ENCODE results near the gene DOK6.
A peak's percentile ranks its signal among the peaks of the same experiment; 100 is the strongest.

Gene DOK6

DNA sequence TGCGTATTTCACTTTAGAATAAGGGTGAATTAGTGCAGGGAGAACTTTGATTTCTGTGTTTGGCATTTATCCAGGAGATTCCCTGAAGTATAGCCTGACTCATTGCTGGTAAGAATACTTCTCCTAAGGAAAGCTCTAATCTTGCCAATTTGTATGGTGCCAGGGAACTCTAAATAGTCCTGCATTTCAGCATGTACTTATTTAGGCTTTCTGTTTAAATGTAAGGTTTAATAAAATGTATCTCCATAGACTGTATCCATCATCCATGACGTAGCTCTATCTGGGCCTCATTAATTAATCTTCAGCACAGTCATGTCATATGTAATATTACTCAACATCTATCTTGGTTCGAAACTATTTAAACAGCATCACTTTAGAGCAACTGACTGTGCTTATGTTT is 127.7 kb downstream of the DOK6 start:
- Histone ChIP-seq H3K27ac (ENCODE audit: low read length) (no peak overlapping the region), H3K4me2 (ENCODE audit: low read length) (no peak overlapping the region), H2AFZ (ENCODE audit: low read depth, low read length) (no peak overlapping the region), H3K9me3 (ENCODE audit: insufficient read depth, low read length) (peaks cover 10% of the 10 kb centered on the region; the same call in 1 of the 2 replicates), H3K27me3 (ENCODE audit: low read depth, low read length) (no peaks in the 10 kb centered on the region), H3K4me3 (ENCODE audit: low read length) (no peak overlapping the region), H3K4me1 (ENCODE audit: low read length) (no peaks in the 10 kb centered on the region), H3K9ac (ENCODE audit: low read length) (no peak overlapping the region), H4K20me1 (ENCODE audit: insufficient read depth, low read length) (no peaks in the 10 kb centered on the region), H3K79me2 (ENCODE audit: low read length) (no peaks in the 10 kb centered on the region), H3K36me3 (replicated peaks; ENCODE audit: low read depth, low read length) (no peaks in the 10 kb centered on the region)
- no peak for TF ChIP-seq EZH2phosphoT487 (IDR thresholded peaks at IDR 0.05; ENCODE audit: low read depth)
- TF ChIP-seq CTCF (IDR thresholded peaks at IDR 0.05; ENCODE audit: low read depth, low read length): no peak

- Histone ChIP-seq H3K4me3 (ENCODE audit: low read length) (no peak overlapping the region), H3K9ac (ENCODE audit: low read length) (no peak overlapping the region), H3K27me3 (ENCODE audit: low read depth, low read length) (no peaks in the 10 kb centered on the region), H3K36me3 (replicated peaks; ENCODE audit: low read depth, low read length) (no peaks in the 10 kb centered on the region), H3K9me3 (ENCODE audit: insufficient read depth, low read length) (peaks cover 10% of the 10 kb centered on the region; the same call in 1 of the 2 replicates), H3K27ac (ENCODE audit: low read length) (no peak overlapping the region), H3K4me1 (ENCODE audit: low read length) (no peaks in the 10 kb centered on the region), H2AFZ (ENCODE audit: low read depth, low read length) (no peak overlapping the region), H3K79me2 (ENCODE audit: low read length) (no peaks in the 10 kb centered on the region), H4K20me1 (ENCODE audit: insufficient read depth, low read length) (no peaks in the 10 kb centered on the region), H3K4me2 (ENCODE audit: low read length) (no peak overlapping the region)
- TF ChIP-seq CTCF (IDR thresholded peaks at IDR 0.05; ENCODE audit: low read depth, low read length) (no peak), EZH2phosphoT487 (IDR thresholded peaks at IDR 0.05; ENCODE audit: low read depth) (no peak)
Observed at GRCh38 chr18:69529151-69529550, 128.5 kb downstream of the DOK6 start.

- Histone ChIP-seq H3K79me2 (ENCODE audit: low read length) (no peaks in the 10 kb centered on the region), H3K27ac (ENCODE audit: low read length) (no peak overlapping the region), H3K9ac (ENCODE audit: low read length) (no peak overlapping the region), H3K4me3 (ENCODE audit: low read length) (no peak overlapping the region), H3K4me1 (ENCODE audit: low read length) (no peaks in the 10 kb centered on the region), H4K20me1 (ENCODE audit: insufficient read depth, low read length) (no peaks in the 10 kb centered on the region), H2AFZ (ENCODE audit: low read depth, low read length) (peak overlapping the region; percentile 74), H3K9me3 (ENCODE audit: insufficient read depth, low read length) (peaks cover 7% of the 10 kb centered on the region; the same call in 1 of the 2 replicates), H3K36me3 (replicated peaks; ENCODE audit: low read depth, low read length) (no peaks in the 10 kb centered on the region), H3K4me2 (ENCODE audit: low read length) (no peak overlapping the region), H3K27me3 (ENCODE audit: low read depth, low read length) (no peaks in the 10 kb centered on the region)
- TF ChIP-seq EZH2phosphoT487 (IDR thresholded peaks at IDR 0.05; ENCODE audit: low read depth): no peak
- no peak for TF ChIP-seq CTCF (IDR thresholded peaks at IDR 0.05; ENCODE audit: low read depth, low read length)
Observed at GRCh38 chr18:69531973-69532372, 131.3 kb downstream of the DOK6 start.

DNA sequence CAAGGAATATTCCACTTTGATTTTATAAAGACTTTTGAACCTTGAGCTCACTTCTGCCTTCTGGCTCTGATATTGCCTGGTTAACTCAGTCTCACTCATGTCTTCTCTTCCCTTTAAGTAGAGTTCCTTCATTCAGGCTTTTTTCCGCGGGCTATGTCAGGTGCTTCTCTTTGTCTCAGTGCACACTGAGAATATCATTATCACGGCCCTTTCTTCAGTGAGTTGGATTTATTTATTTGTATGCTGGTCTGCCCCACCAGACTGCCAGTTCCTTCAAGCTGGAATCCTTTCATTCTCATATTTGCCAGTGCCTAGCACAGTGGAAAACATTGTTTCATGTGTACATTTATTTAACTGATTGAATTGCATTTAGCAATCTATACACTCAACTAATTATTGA is 136.5 kb downstream of the DOK6 start:
- Histone ChIP-seq H3K4me1 (ENCODE audit: low read length) (no peaks in the 10 kb centered on the region), H2AFZ (ENCODE audit: low read depth, low read length) (0 out of 2 replicates have a peak overlapping the region, but pooled peaks have one; percentile 2), H3K9ac (ENCODE audit: low read length) (no peak overlapping the region), H3K4me3 (ENCODE audit: low read length) (no peak overlapping the region), H3K9me3 (ENCODE audit: insufficient read depth, low read length) (no peaks in the 10 kb centered on the region), H4K20me1 (ENCODE audit: insufficient read depth, low read length) (no peaks in the 10 kb centered on the region), H3K27me3 (ENCODE audit: low read depth, low read length) (no peaks in the 10 kb centered on the region), H3K36me3 (replicated peaks; ENCODE audit: low read depth, low read length) (no peaks in the 10 kb centered on the region), H3K79me2 (ENCODE audit: low read length) (no peaks in the 10 kb centered on the region), H3K4me2 (ENCODE audit: low read length) (no peak overlapping the region), H3K27ac (ENCODE audit: low read length) (no peak overlapping the region)
- no peak for TF ChIP-seq EZH2phosphoT487 (IDR thresholded peaks at IDR 0.05; ENCODE audit: low read depth)
- no peak for TF ChIP-seq CTCF (IDR thresholded peaks at IDR 0.05; ENCODE audit: low read depth, low read length)

Measured in OCI-LY3 (cell line).